Thoracic aorta (tissue), 2 donors: ENCODE measurements around the gene SLC25A42. TPM values are rescaled to one million over a fixed set of nuclear protein-coding genes. Genes with fewer than 3 reads are reported as not detected.

ENCODE experiments used
- ATAC-seq: fragments of 150-250 bp; one replicate; pipeline ENCODE4 v1.8.0; 2017; ENCODE audit warnings: low read depth; ENCODE audit not compliant: insufficient number of reproducible peaks, low FRiP score
- DNase-seq: peaks from one replicate; pipeline ENCODE4 v3.0.0-alpha.2; 2020; ENCODE audit warnings: low spot score
- H3K27ac ChIP-seq, 2 donors: fragments of 200-600 bp; sonication (generic); 1 replicate in 1 of 2; 2 replicates in 1 of 2; pipeline ENCODE4 v1.5.1; 2016; ENCODE audit warnings: mild to moderate bottlenecking in 2 of 2, moderate library complexity in 2 of 2
- H3K27me3 ChIP-seq: fragments of 200-600 bp; sonication (generic); replicated peaks from 2 replicates; pipeline ENCODE4 v1.6.0; 2016; ENCODE audit warnings: mild to moderate bottlenecking; ENCODE audit not compliant: insufficient read depth
- H3K36me3 ChIP-seq: fragments of 200-600 bp; sonication (generic); one replicate; pipeline ENCODE4 v1.5.1; 2016
- H3K4me1 ChIP-seq, 2 donors: fragments of 200-600 bp; sonication (generic); 1 replicate in 1 of 2; 2 replicates in 1 of 2; pipeline versions ENCODE4 v1.5.1 to v1.6.0; 2016; ENCODE audit warnings: low read depth in 2 of 2, mild to moderate bottlenecking in 1 of 2; ENCODE audit not compliant: control insufficient read depth in 1 of 2
- H3K4me3 ChIP-seq: fragments of 200-600 bp; sonication (generic); 2 replicates; pipeline ENCODE4 v1.5.1; 2016; ENCODE audit warnings: mild to moderate bottlenecking
- H3K9me3 ChIP-seq: fragments of 200-600 bp; sonication (generic); 2 replicates; pipeline ENCODE4 v1.5.1; 2016
- total RNA-seq, 2 donors: library from RNA; depleted of rRNA; stranded (reverse); fragments of >200 nt; gene quantifications; one replicate each; pipeline versions ENCODE4 v1.1.0 to v1.2.3, GENCODE V29; 2016
- TF ChIP-seq, protein P1 (sequence below): fragments of 200-600 bp; sonication (generic); IDR thresholded peaks from one replicate; pipeline ENCODE4 v1.5.1; 2019; ENCODE audit warnings: antibody characterized with exemption

Gene SLC25A42
- total RNA-seq, 2 donors from 2014 or later: 8.3 to 14.4 TPM

GRCh38 chr19:19064098-19064722, 416 bp downstream of the SLC25A42 start:
- ATAC-seq: no peak

GRCh38 chr19:19064811-19065745, 1.3 kb downstream of the SLC25A42 start:
- H3K36me3 ChIP-seq: no peaks in the 10 kb centered on the region
- H3K4me1 ChIP-seq: peaks cover 16 to 20% of the 10 kb centered on the region in 2 donors
- ATAC-seq (no peak), DNase-seq (no peak)
- TF ChIP-seq, protein P1, sequence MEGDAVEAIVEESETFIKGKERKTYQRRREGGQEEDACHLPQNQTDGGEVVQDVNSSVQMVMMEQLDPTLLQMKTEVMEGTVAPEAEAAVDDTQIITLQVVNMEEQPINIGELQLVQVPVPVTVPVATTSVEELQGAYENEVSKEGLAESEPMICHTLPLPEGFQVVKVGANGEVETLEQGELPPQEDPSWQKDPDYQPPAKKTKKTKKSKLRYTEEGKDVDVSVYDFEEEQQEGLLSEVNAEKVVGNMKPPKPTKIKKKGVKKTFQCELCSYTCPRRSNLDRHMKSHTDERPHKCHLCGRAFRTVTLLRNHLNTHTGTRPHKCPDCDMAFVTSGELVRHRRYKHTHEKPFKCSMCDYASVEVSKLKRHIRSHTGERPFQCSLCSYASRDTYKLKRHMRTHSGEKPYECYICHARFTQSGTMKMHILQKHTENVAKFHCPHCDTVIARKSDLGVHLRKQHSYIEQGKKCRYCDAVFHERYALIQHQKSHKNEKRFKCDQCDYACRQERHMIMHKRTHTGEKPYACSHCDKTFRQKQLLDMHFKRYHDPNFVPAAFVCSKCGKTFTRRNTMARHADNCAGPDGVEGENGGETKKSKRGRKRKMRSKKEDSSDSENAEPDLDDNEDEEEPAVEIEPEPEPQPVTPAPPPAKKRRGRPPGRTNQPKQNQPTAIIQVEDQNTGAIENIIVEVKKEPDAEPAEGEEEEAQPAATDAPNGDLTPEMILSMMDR: no peak
- peak overlapping the region; percentile 77 for H3K4me3 ChIP-seq
- peak overlapping the region; percentile 13 to 23 for H3K27ac ChIP-seq
- no peaks in the 10 kb centered on the region for H3K27me3 ChIP-seq
- H3K9me3 ChIP-seq: no peaks in the 10 kb centered on the region

More at GRCh38 chr19:19064098-19064722, 416 bp downstream of the SLC25A42 start:
- Histone ChIP-seq H3K4me3 (peak overlapping the region; percentile 77), H3K27ac (peak overlapping the region; percentile 45 to 57), H3K9me3 (no peaks in the 10 kb centered on the region), H3K36me3 (no peaks in the 10 kb centered on the region), H3K4me1 (peaks cover 15 to 19% of the 10 kb centered on the region in 2 donors), H3K27me3 (no peaks in the 10 kb centered on the region)
- TF ChIP-seq, protein P1: peak; percentile 27
- DNase-seq: no peak

DNA sequence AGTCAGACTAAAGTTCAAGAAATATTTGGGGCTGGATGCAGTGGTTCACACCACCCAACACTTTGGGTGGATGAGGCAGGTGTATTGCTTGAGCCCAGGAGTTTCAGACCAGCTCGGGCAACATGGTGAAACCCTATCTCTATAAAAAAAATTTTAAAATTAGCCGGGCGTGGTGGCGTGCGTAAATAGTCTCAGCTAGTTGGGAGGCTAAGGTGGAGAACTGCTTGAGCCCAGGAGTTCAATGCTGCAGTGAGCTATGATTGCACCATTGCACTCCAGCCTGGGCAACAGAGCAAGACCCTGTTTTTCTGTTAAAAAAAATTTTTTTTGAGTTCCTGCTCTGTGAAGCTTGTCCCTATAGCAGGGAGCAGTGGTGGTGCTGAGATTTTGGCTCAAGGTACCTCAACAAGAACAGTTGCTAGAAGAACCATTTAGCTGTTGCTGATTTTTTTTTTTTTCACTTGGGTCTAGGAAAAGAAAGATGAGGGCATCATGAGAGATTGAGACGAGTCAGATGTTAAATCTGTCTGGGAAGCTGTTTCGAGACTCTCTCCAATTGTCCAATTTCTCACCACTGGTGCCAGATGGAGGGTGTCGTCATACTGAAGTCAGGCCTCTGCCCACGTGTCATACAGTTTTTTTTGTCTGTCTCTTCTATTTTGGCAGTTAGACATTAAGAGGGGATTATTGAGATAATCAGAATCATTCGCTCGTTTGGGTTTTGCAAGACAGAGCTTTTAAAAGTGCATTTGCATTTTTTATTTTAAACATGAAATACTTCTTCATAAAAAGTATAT, 3.7 kb downstream of the SLC25A42 start:
- Histone ChIP-seq H3K27ac (no peak overlapping the region), H3K36me3 (no peaks in the 10 kb centered on the region), H3K4me3 (no peak overlapping the region), H3K4me1 (peaks cover 16 to 20% of the 10 kb centered on the region in 2 donors), H3K27me3 (no peaks in the 10 kb centered on the region), H3K9me3 (no peaks in the 10 kb centered on the region)
- TF ChIP-seq, protein P1: no peak
- no peak for DNase-seq
- no peak for ATAC-seq

- Histone ChIP-seq H3K4me1 (peaks cover 16 to 20% of the 10 kb centered on the region in 2 donors), H3K27ac (peak overlapping the region; percentile 43 to 60), H3K27me3 (no peaks in the 10 kb centered on the region), H3K9me3 (no peaks in the 10 kb centered on the region), H3K36me3 (no peaks in the 10 kb centered on the region), H3K4me3 (no peak overlapping the region)
- ATAC-seq: no peak
- DNase-seq: no peak
- TF ChIP-seq, protein P1: no peak
These were observed 5.2 kb downstream of the SLC25A42 start for GRCh38 chr19:19068659-19069654.
